HG02981 (cell line): ENCODE data around the gene MYH15.
A peak's percentile ranks its signal among the peaks of the same experiment; 100 is the strongest.

Experiments
- ATAC-seq: cut with Tn5 transposase; IDR thresholded peaks from one replicate; pipeline ENCODE4 v1.9.1; 2021; ENCODE audit warnings: mild to moderate bottlenecking, moderate library complexity; ENCODE audit not compliant: unreplicated experiment

MYH15 gene

DNA sequence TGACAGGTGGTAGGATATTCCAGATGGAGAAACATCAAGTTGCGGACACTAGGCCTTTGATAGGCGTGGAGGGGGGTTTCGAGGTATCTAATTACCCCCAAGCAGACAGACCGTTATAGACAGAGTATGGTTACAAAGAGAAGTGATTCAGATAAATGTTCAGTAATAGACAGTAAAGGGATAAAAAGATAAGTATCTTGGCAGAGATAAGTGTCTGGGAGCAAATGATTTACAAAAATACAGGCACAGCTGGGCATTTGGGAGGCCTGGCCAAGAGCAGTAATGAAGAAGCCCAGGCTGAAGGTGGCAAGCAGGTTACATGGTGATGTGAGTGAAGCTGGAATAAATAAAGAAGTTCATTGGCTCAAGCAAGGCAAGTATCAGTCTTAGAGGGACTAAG, 659 bp upstream of the MYH15 start:
- no peak for ATAC-seq

DNA sequence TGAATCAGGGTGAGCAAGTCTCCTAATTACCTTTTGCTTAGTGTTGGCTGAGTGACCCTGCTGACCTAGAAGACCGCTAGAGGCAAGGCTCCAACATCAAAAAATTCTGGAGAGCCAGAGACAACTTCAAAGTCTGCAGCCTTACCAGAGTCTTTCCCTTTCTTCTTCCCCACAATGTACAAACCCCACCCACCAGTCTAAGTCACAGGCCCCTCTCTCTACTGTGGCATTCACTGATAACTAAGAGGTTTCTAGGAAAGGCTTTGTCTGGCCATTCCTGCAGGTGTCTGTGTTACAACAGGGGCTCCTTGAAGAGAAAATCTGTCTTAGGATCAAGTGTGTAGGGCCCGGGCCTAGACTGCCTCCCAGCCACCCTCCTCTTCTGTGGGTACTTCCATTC, 525 bp downstream of the MYH15 start:
- ATAC-seq: no peak

DNA sequence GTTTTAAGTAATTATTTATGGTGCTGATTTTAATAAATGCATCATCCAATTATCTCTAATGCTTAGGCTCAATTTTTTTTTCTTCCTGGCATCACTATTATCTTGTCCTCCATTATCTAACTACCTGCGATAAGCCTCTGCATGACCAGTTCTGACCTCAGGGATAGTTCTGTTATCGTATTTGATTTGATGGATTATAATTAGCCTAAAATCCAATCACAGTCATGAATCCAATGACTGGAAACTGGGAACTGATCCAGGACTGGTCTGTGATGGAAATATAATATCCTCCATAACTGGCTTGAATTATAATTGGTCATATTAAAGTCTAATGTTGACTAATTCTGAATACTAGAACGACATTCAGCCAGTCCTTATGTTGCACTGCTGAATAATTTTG, 1.1 kb downstream of the MYH15 start:
- no peak for ATAC-seq

DNA sequence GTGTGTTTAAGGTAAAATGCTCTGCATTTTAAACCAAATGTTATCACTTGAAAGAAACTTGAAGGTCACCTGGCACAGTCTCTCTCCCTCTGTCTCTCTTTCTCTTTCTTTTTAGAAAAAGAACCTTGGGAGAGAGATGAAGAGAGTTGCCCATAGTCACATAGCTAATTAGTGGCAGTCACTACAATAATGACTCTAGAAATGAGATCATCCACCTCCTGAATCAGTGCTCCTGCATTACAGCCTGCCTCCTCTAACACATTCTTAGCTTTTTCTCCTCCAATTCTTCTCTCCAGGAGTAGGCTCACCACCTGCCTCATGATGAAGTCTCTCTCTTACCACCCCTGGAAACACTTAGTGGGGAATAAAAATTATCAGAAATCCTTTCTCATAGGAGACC, 2.5 kb downstream of the MYH15 start:
- no peak for ATAC-seq

DNA sequence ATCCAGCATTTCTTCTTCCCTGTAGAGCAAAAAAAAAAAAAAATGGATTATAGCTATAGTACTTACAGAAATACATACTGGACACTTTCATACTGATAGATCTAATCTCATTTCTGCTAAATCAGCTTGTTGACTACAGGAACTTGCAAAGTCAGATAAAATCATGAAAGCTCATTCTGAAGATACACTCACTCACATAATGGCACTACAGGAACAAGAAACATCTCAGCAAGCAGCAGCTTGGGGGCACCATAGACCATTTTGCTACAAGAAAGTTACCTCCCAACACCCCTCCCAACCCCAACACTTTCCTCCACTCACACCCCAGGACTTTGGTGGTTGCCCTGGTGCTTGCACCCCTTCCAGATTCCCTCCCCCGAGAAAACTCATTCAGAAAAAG, 4.6 kb downstream of the MYH15 start:
- ATAC-seq: no peak

DNA sequence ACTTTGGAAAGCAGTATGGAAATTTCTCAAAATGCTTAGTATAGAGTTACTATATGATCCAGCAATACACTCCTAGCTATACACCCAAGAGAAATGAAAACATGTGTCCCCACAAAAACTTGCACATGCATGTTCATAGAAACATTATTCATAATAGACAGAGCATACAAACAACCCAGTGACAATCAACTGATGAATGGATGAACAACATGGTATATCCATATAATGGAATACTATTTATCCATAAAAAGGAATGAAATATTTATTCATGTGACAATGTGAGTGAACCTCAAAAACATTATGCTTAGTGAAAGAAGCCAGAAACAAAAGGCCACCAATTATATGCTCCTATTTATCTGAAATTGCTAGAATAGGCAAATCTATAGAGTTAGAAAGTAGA, 6.7 kb downstream of the MYH15 start:
- no peak for ATAC-seq

DNA sequence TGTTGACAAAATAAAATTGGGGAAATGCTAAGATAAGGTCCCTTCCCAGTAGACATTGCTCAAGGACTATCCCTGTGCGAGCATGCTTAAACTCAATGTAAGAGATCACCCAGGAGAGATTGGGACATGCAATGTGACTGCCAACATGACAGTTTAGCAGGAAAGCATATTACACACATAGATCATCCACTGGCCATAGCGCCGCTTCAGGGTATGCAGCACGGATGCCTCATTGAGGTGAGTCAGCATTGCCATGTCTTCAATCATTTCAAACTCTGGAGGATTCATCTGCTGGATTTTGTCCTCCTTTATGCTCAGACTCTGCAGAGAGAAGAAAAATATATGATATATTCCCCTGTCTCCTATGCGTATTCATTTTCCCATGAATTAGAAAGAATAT, 8.9 kb downstream of the MYH15 start:
- ATAC-seq: no peak

DNA sequence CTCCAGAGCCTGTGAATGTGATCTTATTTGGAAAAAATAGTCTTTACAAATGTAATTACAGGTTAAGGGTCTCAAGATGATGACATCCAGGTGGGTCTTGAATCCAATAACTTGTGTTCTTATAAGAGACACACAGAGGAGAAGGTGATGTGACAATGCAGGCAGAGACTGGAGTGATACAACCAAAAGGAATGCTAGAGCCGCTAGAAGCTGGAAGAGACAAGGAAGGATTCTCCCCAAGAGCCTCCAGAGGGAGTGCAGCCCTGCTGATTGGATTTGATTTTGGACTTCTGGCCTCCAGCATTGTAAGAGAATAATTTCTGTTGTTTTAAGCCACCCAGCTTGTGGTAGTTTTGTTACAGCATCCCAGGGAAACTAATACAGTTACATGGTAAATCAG, 9.7 kb downstream of the MYH15 start:
- ATAC-seq: no peak

DNA sequence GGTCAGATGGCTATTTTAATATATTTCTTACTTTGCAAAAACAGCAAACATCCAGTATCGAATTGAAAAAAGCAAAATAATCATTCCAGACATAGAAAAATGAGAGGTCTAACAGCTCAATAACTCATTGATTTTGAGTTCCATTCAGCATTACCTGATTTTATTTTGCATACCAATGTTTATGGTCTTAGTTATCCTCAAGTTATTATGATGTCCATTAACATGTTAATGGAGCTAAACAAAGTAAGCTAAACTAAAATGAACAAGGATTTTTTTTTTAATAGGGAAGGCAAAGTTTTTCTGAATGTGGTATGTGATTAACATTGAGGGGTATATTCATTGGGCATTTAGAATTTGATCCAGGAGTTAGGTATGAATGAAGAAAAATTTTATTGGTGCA, 13.1 kb downstream of the MYH15 start:
- no peak for ATAC-seq

DNA sequence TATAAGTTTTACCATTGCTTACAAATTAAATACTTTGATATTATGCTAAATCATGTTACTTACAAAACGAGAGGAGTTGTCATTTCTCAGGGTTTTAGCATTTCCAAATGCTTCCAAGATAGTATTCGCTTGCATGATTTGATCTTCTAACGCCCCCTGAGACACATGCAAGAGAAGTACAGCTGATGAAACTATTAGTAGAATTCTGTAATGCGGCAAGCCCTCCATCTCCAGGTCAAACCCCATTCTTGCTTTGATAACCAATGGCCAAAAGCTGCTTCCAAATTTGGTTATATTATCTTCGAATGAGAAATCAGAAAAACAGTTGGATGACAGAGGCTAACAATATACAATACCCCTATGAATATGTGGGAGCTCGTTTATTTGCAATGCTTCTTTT, 14.7 kb downstream of the MYH15 start:
- no peak for ATAC-seq

DNA sequence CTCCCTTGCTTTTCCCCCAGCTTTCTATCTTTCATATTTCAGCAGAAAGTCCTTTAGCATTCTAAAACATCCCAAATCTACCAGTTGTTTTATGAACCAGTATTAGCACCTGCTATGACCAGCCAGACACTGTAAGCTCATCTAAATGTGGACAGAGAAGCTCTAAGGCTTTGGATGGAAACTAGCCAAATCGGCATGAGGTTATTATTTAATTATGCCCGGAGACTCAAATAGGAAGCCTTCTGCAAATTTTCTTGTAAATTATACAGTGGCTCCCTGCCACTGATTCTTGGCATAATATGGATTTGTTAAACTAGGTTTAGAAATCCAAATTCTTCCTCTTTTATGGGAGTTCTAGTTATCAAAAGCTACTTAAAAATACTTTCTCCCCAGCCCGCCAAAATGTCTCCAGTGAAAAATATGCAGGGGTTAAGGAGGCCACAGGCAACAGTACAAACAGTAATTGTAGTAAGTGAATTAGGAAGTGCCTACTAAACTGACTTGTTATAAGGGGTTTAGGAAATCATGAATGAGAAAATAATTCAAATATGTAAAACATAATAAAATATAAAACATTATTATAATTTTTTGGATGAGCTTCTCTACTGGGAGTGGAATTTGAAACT, 15.4 kb downstream of the MYH15 start:
- no peak for ATAC-seq

DNA sequence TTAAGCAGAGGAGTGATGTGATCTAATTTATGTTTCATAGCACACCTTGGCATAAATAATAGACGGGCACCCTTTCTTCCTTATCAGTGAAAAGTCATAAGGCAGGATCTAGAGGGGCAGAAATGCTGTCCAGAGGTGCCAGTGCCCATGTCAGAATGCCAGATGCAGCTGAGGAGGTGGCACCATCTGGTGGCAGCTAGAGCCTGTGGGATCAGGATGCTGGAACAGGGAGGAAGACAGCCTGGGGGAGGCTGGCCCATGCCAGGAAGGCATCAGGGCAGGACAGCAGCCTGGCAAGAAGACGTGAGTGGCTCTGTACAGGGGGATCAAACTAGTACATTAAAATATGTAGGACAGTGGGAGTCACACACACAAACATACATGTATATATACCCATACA, 16.5 kb downstream of the MYH15 start:
- no peak for ATAC-seq

DNA sequence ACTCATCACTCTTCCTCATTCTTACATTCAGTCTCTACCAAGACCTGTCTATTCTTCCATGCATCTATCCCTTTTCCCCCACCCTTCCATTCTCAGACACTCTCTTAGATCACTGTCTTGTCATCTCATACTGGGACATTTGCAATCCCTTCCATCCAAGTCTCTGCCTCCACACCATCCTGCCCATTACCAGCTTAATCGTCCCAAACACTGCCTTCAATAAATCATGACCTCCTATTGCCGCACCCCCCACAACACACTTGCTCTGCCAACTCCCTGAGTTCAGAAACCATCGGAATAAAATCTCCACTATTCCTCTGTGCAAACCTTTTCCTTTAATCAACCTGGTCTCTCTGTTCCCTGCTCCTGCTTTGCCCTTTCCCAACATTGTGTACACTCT, 18.9 kb downstream of the MYH15 start:
- no peak for ATAC-seq

DNA sequence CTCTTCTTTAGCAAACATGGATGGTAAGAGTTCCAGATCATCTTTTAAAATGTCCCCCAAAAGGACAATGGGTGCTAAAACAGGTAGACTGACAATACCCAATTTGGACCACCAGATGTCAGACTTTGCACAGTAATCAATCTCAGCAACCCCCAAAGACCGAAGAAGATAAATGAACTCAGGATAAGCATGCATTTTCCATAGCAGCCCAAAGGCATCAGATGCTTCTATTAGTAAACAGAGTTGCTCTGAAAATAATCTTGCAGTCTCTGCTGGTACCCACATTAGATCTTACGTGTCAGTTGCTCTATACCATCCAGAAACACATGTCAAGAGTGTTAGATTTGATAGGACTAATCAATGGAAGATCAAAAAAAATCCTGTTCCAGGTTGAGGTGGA, 20.6 kb downstream of the MYH15 start:
- ATAC-seq: no peak

DNA sequence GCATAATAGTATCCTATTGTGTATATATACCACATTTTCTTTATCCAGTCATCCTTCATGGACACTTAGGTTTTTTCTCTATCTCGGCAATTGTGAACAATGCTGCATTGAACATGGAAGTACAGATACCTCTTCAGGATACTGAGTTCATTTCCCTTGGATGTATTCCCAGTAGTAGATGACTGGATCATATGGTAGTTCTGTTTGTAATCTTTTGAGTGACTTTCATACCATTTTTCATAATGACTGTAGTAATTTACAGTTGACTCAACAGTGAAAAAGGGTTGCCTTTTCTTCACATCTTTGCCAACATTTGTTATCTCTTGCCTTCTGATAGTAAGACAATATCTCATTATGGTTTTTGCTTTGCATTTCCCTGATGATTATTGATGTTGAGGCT, 21.8 kb downstream of the MYH15 start:
- no peak for ATAC-seq

DNA sequence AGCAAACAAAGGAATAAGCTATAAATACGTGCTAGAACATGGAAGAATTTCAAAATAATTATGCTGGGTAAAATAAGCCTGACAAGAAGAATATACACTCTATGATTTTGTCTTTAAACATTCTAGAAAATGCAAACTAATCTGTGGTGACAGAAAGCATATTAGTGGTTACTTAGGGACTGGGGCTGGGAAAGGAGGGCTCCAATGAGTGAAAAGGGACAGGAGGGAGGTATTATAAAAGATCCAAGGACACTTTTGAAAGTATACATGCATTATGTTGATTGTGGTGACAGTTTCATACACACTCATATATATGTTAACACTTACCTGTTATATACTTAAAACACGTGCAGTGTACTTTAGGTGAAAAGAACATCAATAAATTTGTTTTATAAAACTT, 23.0 kb downstream of the MYH15 start:
- no peak for ATAC-seq

DNA sequence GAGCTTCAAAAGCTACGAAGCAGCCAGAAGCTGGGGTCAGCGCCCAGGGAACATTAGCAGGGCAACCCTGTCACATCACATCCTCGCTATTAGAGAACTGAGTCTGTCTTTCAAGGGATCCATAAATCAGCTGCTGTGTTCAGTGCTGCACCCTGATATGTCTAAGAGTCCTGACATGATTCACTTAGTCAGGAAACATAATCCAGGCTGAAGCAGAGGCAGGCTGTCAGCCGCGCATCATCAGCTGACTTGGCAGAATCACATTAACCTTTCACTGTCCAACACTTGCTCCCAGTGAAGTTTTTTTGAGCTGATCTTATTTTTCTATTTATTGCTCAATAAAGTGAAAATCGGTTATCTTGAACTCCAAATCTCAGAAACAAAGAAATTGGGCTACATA, 23.5 kb downstream of the MYH15 start:
- no peak for ATAC-seq

DNA sequence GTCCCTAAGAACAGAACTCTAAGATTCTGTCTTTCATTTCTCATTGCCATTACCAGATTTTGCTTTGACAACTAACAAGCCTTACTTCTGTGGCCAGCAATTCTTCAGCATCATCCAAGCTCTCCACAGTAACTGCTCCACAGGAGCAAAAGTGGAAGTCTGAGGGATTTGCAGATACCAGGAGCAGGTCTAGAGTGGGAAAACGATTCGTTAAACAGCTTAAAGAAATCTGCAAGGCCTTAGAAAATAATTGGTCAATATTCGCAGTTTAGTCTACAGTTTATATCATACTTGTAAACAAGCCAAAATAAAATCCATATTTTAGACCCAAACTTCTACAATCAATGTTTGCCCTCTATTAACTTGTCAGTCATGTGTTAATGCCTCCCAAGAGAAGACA, 24.1 kb downstream of the MYH15 start:
- ATAC-seq: no peak

DNA sequence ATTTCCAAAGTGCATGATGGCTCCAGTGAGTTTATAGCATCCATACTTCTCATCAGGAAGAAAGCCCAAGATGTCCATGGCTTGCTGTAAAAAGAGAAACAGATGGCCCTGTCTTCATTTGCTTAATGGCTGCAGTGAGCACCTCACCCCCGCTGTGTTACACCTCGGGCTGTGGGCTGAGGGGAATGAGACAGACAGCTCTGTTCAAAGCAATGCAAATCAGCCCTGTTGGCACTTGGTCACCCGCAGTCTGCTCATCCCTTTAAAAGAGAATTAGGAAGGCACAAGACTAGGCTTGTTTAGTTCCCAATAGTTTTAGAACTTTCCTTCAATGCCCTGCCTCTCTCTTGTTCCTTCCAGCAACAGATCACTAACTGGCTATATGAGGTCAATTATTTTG, 25.2 kb downstream of the MYH15 start:
- no peak for ATAC-seq

DNA sequence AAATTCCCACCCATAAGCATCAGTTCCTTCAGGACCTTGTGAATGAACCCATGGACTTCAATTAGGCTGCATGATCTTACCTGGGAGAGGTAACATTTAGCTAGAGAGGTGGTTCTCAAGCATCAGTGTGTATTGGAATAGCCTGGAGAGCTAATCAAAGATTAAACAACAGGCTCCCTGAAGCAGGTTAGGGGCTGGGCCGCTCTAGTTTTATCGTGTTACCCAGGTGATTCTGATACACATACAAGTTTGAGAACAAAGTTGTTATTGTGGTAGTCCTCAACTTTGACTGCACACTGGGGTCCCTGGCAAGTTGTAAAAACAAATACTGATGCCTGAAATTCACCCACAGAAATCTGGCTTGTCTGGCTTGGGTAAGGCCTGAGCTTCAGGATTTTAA, 31.2 kb downstream of the MYH15 start:
- ATAC-seq: no peak

DNA sequence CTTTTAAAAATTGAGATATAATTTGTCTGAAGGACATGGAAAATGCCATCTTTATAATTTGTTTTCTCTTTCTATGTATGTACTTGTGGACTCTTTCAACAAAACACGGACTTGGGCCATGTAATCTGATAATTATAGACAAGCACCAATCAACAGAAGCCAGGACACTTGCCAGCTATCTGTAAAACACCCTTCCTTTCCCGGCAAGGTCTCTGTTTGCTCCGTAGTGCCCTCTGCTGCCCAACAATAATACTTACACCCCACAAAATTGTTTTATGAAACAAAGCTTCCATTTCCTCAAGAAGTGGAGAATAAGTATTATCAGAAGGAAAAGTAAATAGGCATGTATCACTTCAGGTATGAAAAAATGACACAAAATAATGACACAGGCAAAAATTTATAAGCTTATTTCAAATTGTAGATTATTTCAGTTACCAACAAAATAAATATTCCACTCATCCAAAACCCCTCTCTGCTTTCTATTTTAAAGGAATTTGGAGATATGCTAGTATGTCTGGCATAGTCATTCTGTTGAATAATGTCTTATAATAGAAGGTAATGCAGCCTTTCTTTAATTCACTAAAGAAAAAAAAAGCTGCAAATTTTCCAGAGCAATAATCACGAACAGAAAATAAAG, 32.8 kb downstream of the MYH15 start:
- ATAC-seq: peak; percentile 78

DNA sequence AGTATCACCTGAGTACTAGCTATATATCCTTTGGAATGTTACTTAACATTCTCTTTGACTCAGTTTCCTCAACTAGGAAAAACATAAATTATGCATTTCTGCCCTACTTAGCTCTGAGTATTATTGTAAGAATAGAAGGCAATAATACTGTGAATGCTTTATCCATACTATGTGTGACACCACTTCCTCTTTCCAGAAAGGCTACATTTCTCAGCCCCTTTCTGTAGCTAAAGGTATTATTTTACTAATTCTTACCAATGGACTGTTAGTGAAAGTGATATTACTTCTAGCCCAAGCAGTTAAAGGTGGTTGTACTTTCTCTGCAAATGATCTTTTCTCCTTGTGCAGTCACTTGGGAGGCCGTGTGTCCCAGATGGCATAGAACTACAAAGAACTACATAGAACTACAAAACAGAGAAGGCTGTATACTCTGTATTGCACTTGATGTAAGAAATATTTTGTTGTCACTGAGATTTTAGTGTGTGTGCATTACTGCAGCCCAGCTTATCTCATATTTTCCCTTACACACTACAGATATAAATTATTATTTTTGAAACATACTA, 35.1 kb downstream of the MYH15 start:
- ATAC-seq: peak; percentile 55

DNA sequence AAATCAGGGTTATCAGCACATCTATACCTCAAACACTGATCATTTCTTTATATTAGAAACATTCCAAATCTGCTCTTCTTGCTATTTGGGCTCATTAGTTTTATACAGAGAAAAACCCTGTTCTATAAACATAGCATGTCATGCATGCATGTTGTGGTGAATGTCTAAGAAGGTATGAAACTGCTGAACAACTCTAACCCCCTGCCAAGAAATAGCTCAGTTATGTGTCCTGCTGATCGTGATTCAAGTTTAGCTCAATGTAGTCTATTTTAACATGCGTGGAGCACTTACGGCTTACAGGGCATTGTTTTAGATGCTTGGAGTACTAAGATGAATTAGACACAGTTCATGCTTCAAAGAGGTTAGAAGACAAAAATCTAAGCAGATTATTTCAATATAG, 35.8 kb downstream of the MYH15 start:
- no peak for ATAC-seq
